Neural cell (in vitro differentiated cells): ENCODE results near the gene SLC25A23. TPM values are rescaled to one million over a fixed set of nuclear protein-coding genes. Genes with fewer than 3 reads are reported as not detected.

ENCODE experiments used
- H2AFZ ChIP-seq: fragments of 200-600, 300-800 bp; sonication (generic), shearing (Covaris generic); 2 replicates; pipeline ENCODE4 v1.6.0; 2014; ENCODE audit warnings: low read depth, mild to moderate bottlenecking, antibody characterized with exemption, low read length, moderate library complexity
- H3F3A ChIP-seq: fragments of 200-600 bp; shearing (Covaris generic); 2 replicates; pipeline ENCODE4 v1.6.1; 2016; ENCODE audit warnings: mild to moderate bottlenecking, moderate library complexity, mixed read lengths, antibody characterized with exemption, low read length; ENCODE audit not compliant: insufficient read depth, poor library complexity, severe bottlenecking
- H3K27ac ChIP-seq: fragments of 200-600, 300-800 bp; sonication (generic), shearing (Covaris generic); 2 replicates; pipeline ENCODE4 v1.5.1; 2014; ENCODE audit warnings: mild to moderate bottlenecking, low read length, moderate library complexity
- H3K27me3 ChIP-seq: fragments of 300-800, 200-600 bp; sonication (generic), shearing (Covaris generic); 2 replicates; pipeline ENCODE4 v1.6.0; 2014; ENCODE audit warnings: mild to moderate bottlenecking, low read depth, low read length, moderate library complexity; ENCODE audit not compliant: insufficient read depth
- H3K36me3 ChIP-seq: fragments of 300-800, 200-600 bp; sonication (generic), shearing (Covaris generic); 2 replicates; pipeline ENCODE4 v1.5.1; 2014; ENCODE audit warnings: mild to moderate bottlenecking, antibody characterized with exemption, low read length, moderate library complexity; ENCODE audit not compliant: insufficient read depth
- H3K4me2 ChIP-seq: fragments of 300-800, 200-600 bp; sonication (generic), shearing (Covaris generic); 2 replicates; pipeline ENCODE4 v1.6.0; 2014; ENCODE audit warnings: mild to moderate bottlenecking, low read length
- H3K4me3 ChIP-seq: fragments of 300-800, 200-600 bp; sonication (generic), shearing (Covaris generic); 2 replicates; pipeline ENCODE4 v1.5.1; 2014; ENCODE audit warnings: mild to moderate bottlenecking, low read length, moderate library complexity
- H3K79me2 ChIP-seq: fragments of 200-600 bp; shearing (Covaris generic); replicated peaks from 2 replicates; pipeline ENCODE4 v1.6.0; 2014; ENCODE audit warnings: mild to moderate bottlenecking, low read length, moderate library complexity; ENCODE audit not compliant: insufficient read depth
- H3K9ac ChIP-seq: fragments of 300-800, 200-600 bp; sonication (generic), shearing (Covaris generic); 2 replicates; pipeline ENCODE4 v1.6.1; 2016; ENCODE audit warnings: mild to moderate bottlenecking, low read length, mixed read lengths
- H3K9me2 ChIP-seq: fragments of 200-600 bp; shearing (Covaris generic); 2 replicates; pipeline ENCODE4 v1.6.1; 2016; ENCODE audit warnings: mild to moderate bottlenecking, low read length, mixed read lengths; ENCODE audit not compliant: insufficient read depth
- H3K9me3 ChIP-seq: fragments of 200-600, 300-800 bp; sonication (generic), shearing (Covaris generic); 2 replicates; pipeline ENCODE4 v1.6.1; 2016; ENCODE audit warnings: mild to moderate bottlenecking, mixed run types, low read length, moderate library complexity, mixed read lengths
- H4K20me1 ChIP-seq: fragments of 200-600 bp; shearing (Covaris generic); 2 replicates; pipeline ENCODE4 v1.6.1; 2016; ENCODE audit warnings: mild to moderate bottlenecking, mixed run types; ENCODE audit not compliant: insufficient read depth
- EP300 ChIP-seq: fragments of 450-650 bp; conservative IDR thresholded peaks from 2 replicates; pipeline ENCODE4 v1.6.1; 2014; ENCODE audit warnings: antibody characterized with exemption, mild to moderate bottlenecking, moderate library complexity; ENCODE audit not compliant: poor library complexity, severe bottlenecking
- EZH2 ChIP-seq: fragments of 200-600, 300-800 bp; shearing (Covaris generic), sonication (generic); IDR thresholded peaks from 2 replicates; pipeline ENCODE4 v1.6.1; 2014; ENCODE audit warnings: antibody characterized with exemption, low read length, borderline replicate concordance, mild to moderate bottlenecking; ENCODE audit not compliant: insufficient read depth, poor library complexity, severe bottlenecking
- MXI1 ChIP-seq: fragments of 450-650 bp; conservative IDR thresholded peaks from 2 replicates; pipeline ENCODE4 v1.6.1; 2014; ENCODE audit warnings: antibody characterized with exemption, mild to moderate bottlenecking; ENCODE audit not compliant: poor library complexity, severe bottlenecking
- POLR2AphosphoS5 ChIP-seq: IDR thresholded peaks from 2 replicates; pipeline ENCODE4 v1.6.1; 2012
- RAD21 ChIP-seq: fragments of 450-650 bp; conservative IDR thresholded peaks from 2 replicates; pipeline ENCODE4 v1.6.1; 2014; ENCODE audit warnings: antibody characterized with exemption, mild to moderate bottlenecking, moderate library complexity
- SMC3 ChIP-seq: fragments of 450-650 bp; conservative IDR thresholded peaks from 2 replicates; pipeline ENCODE4 v1.6.1; 2014; ENCODE audit warnings: antibody characterized with exemption, mild to moderate bottlenecking, moderate library complexity; ENCODE audit not compliant: poor library complexity
- TAF1 ChIP-seq: IDR thresholded peaks from 2 replicates; pipeline ENCODE4 v1.6.1; 2012; ENCODE audit warnings: low read depth
- polyA plus RNA-seq: library from polyadenylated mRNA; depleted of rRNA; stranded (reverse); fragments of >200 nt; gene quantifications from 2 replicates; pipeline ENCODE4 v1.2.3, GENCODE V29; 2014
- TF ChIP-seq, protein P1 (sequence below): fragments of 450-650 bp; IDR thresholded peaks from 2 replicates; pipeline ENCODE4 v1.5.1; 2014; ENCODE audit warnings: antibody characterized with exemption, mild to moderate bottlenecking, moderate library complexity; ENCODE audit not compliant: poor library complexity, severe bottlenecking
- TF ChIP-seq, protein P2 (sequence below): IDR thresholded peaks from 2 replicates; pipeline ENCODE4 v1.6.1; 2012; ENCODE audit warnings: borderline replicate concordance

SLC25A23 gene
- polyA plus RNA-seq, 1 donor from 2014 or later = 36.3 TPM

DNA sequence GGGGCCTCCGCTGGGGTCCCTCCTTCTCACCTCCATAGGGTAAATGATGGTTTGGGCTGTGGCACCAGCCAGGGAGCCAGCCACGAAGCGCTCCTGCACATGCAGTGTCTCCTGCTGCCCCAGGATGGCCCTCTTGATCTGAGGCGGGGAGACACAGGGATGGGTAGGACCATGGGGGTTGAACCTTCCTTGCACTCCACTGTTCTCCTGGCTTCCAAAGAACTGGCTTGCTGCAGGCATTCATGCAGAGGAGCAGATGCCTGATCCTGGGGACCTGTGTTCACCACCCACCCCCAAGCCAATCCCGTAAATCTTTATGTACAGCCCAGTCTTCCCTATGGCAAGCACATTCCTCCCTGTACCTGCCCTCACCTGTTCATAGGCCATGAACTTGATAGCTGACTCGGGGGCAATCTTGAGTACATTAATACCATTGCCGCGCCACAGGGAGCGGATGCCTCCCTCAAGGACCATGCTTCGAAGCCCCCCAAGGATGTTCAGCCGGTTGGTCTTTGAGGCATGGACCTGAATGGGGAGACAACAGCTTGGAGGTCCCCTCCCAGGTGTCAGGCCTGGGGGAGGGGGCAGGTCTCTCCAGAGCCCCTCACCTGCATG is 5.5 kb downstream of the SLC25A23 start:
- no peaks in the 10 kb centered on the region for H3K79me2 ChIP-seq
- no peaks in the 10 kb centered on the region for H3F3A ChIP-seq
- no peak overlapping the region for H3K4me3 ChIP-seq
- no peak overlapping the region for H3K4me2 ChIP-seq
- H3K36me3 ChIP-seq = peaks cover 25% of the 10 kb centered on the region
- H3K27me3 ChIP-seq = no peaks in the 10 kb centered on the region
- no peak overlapping the region for H3K9ac ChIP-seq
- H3K27ac ChIP-seq = no peak overlapping the region
- TF ChIP-seq, protein P1, sequence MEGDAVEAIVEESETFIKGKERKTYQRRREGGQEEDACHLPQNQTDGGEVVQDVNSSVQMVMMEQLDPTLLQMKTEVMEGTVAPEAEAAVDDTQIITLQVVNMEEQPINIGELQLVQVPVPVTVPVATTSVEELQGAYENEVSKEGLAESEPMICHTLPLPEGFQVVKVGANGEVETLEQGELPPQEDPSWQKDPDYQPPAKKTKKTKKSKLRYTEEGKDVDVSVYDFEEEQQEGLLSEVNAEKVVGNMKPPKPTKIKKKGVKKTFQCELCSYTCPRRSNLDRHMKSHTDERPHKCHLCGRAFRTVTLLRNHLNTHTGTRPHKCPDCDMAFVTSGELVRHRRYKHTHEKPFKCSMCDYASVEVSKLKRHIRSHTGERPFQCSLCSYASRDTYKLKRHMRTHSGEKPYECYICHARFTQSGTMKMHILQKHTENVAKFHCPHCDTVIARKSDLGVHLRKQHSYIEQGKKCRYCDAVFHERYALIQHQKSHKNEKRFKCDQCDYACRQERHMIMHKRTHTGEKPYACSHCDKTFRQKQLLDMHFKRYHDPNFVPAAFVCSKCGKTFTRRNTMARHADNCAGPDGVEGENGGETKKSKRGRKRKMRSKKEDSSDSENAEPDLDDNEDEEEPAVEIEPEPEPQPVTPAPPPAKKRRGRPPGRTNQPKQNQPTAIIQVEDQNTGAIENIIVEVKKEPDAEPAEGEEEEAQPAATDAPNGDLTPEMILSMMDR = no peak
- TF ChIP-seq SMC3 (no peak), EP300 (no peak), POLR2AphosphoS5 (no peak), MXI1 (no peak), RAD21 (no peak), TAF1 (no peak), EZH2 (no peak)
- TF ChIP-seq, protein P2, sequence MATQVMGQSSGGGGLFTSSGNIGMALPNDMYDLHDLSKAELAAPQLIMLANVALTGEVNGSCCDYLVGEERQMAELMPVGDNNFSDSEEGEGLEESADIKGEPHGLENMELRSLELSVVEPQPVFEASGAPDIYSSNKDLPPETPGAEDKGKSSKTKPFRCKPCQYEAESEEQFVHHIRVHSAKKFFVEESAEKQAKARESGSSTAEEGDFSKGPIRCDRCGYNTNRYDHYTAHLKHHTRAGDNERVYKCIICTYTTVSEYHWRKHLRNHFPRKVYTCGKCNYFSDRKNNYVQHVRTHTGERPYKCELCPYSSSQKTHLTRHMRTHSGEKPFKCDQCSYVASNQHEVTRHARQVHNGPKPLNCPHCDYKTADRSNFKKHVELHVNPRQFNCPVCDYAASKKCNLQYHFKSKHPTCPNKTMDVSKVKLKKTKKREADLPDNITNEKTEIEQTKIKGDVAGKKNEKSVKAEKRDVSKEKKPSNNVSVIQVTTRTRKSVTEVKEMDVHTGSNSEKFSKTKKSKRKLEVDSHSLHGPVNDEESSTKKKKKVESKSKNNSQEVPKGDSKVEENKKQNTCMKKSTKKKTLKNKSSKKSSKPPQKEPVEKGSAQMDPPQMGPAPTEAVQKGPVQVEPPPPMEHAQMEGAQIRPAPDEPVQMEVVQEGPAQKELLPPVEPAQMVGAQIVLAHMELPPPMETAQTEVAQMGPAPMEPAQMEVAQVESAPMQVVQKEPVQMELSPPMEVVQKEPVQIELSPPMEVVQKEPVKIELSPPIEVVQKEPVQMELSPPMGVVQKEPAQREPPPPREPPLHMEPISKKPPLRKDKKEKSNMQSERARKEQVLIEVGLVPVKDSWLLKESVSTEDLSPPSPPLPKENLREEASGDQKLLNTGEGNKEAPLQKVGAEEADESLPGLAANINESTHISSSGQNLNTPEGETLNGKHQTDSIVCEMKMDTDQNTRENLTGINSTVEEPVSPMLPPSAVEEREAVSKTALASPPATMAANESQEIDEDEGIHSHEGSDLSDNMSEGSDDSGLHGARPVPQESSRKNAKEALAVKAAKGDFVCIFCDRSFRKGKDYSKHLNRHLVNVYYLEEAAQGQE = no peak
- peaks cover 11% of the 10 kb centered on the region for H3K9me3 ChIP-seq
- no peaks in the 10 kb centered on the region for H3K9me2 ChIP-seq
- no peaks in the 10 kb centered on the region for H4K20me1 ChIP-seq
- no peak overlapping the region for H2AFZ ChIP-seq

DNA sequence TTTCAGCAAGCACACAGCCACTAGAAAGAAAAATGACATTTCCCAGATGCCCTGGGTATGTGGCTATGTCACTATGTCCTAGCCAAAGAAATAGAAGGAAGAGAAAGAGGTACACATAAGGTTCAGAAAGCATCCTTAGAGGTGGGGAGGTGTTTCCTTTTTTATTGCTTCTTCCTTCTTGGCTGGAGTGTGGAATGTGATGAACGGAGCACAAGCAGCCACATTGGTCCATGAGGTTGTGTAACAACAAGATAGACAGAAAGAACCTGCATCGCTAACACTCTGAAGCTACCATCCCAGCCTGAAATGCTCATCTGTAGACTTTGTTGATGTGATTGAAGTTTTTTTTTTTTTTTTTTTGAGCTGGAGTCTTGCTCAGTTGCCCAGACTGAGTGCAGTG is 6.7 kb downstream of the SLC25A23 start:
- no peaks in the 10 kb centered on the region for H3F3A ChIP-seq
- peaks cover 11% of the 10 kb centered on the region for H3K9me3 ChIP-seq
- TF ChIP-seq, protein P1 = no peak
- TF ChIP-seq TAF1 = no peak
- TF ChIP-seq EP300 = no peak
- no peak overlapping the region for H3K4me3 ChIP-seq
- no peaks in the 10 kb centered on the region for H3K9me2 ChIP-seq
- no peaks in the 10 kb centered on the region for H4K20me1 ChIP-seq
- H3K9ac ChIP-seq = no peak overlapping the region
- H3K4me2 ChIP-seq = no peak overlapping the region
- H3K27me3 ChIP-seq = no peaks in the 10 kb centered on the region
- H3K27ac ChIP-seq = no peak overlapping the region
- H3K36me3 ChIP-seq = peaks cover 25% of the 10 kb centered on the region
- H3K79me2 ChIP-seq = no peaks in the 10 kb centered on the region
- no peak overlapping the region for H2AFZ ChIP-seq
